ENCODE measurements around the gene KIFC1.
"Not testable (repeated sequence)": the region's sequence is repeated elsewhere in the genome, so short reads cannot be mapped to it uniquely, and the experiment has no call there.

DNA sequence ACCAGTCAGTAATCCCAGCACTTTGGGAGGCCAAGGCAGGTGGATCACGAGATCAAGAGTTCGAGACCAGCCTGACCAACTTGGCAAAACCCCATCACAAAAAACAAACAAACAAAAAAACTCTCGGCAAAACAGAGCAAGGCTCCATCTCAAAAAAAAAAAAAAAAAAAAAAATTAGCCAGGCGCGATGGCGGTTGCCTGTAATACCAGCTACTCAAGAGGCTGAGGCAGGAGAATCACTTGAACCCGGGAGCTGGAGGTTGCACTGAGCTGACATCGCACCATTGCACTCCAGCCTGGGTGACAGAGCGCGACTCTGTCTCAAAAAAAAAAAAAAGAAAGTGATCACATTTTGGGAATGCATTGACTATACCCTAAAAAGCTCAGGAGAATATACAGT, 12.4 kb upstream of the KIFC1 start:
- TF ChIP-seq, protein P1, sequence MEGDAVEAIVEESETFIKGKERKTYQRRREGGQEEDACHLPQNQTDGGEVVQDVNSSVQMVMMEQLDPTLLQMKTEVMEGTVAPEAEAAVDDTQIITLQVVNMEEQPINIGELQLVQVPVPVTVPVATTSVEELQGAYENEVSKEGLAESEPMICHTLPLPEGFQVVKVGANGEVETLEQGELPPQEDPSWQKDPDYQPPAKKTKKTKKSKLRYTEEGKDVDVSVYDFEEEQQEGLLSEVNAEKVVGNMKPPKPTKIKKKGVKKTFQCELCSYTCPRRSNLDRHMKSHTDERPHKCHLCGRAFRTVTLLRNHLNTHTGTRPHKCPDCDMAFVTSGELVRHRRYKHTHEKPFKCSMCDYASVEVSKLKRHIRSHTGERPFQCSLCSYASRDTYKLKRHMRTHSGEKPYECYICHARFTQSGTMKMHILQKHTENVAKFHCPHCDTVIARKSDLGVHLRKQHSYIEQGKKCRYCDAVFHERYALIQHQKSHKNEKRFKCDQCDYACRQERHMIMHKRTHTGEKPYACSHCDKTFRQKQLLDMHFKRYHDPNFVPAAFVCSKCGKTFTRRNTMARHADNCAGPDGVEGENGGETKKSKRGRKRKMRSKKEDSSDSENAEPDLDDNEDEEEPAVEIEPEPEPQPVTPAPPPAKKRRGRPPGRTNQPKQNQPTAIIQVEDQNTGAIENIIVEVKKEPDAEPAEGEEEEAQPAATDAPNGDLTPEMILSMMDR (IDR thresholded peaks at IDR 0.05; ENCODE audit: borderline replicate concordance, extremely low read depth, low read length, poor library complexity, severe bottlenecking), result not testable (repeated sequence)
- not testable (repeated sequence) for TF ChIP-seq EZH2 (IDR thresholded peaks at IDR 0.05; ENCODE audit: borderline replicate concordance, low read depth, low read length, severe bottlenecking)

Measured in DND-41 (cell line).